K562 (cell line): Measurements from ENCODE around the gene PCNX2. TPM values are rescaled to one million over a fixed set of nuclear protein-coding genes. Genes with fewer than 3 reads are reported as not detected.
A peak's percentile ranks its signal among the peaks of the same experiment; 100 is the strongest.

Source experiments
- CREBBP ChIP-seq: IDR thresholded peaks from one replicate; pipeline ENCODE4 v1.6.1; 2012; ENCODE audit warnings: low read depth, mild to moderate bottlenecking, control low read depth, inconsistent platforms, low read length
- CXXC5 ChIP-seq: fragments of 250-450 bp; sonication (Bioruptor Pico); IDR thresholded peaks from 2 replicates; pipeline ENCODE4 v1.8.0; 2022; ENCODE audit warnings: inconsistent platforms, mild to moderate bottlenecking, moderate library complexity
- EGR1 ChIP-seq: fragments of 450-650 bp; conservative IDR thresholded peaks from 2 replicates; pipeline ENCODE4 v1.6.1; 2017; ENCODE audit warnings: mild to moderate bottlenecking
- MTA3 ChIP-seq: fragments of 450-650 bp; formaldehyde crosslinking; IDR thresholded peaks from 2 replicates; pipeline ENCODE4 v1.6.1; 2017; ENCODE audit warnings: mild to moderate bottlenecking, borderline replicate concordance
- MXI1 ChIP-seq: IDR thresholded peaks from 2 replicates; pipeline ENCODE4 v1.6.1; 2011; ENCODE audit warnings: low read depth, mild to moderate bottlenecking, improper control_type of control experiment, low read length
- PCBP1 ChIP-seq: fragments of 200-400 bp; formaldehyde crosslinking; IDR thresholded peaks from 2 replicates; pipeline ENCODE4 v1.6.1; 2018; ENCODE audit warnings: mild to moderate bottlenecking, low read depth, low read length; ENCODE audit not compliant: poor library complexity, severe bottlenecking
- POU5F1 ChIP-seq: fragments of 150-350 bp; IDR thresholded peaks from 2 replicates; pipeline ENCODE4 v1.6.1; 2014; ENCODE audit warnings: borderline replicate concordance, low read length, low read depth, mild to moderate bottlenecking; ENCODE audit not compliant: partially characterized antibody
- SMARCA4 ChIP-seq: fragments of 450-650 bp; IDR thresholded peaks from 2 replicates; pipeline ENCODE4 v1.6.1; 2016
- polyA plus RNA-seq, 8 experiments: library from polyadenylated mRNA; depleted of rRNA in 4 of 8; stranded (reverse) in 5 of 8; unstranded in 3 of 8; fragments of >200 nt; fragmentation: Nextera tagmentation in 2 of 8; fragmentation: Illumina TruSeq in 1 of 8; extraction: Ambion mirVana in 2 of 8; extraction: Trizol in 1 of 8; gene quantifications; 2 replicates each; pipeline versions ENCODE4 v1.2.1 to v1.2.3, GENCODE V29; 2011 to 2014; ENCODE audit warnings: inconsistent platforms in 1 of 8, missing spikeins in 1 of 8
- total RNA-seq, 7 experiments: library from RNA; depleted of rRNA in 6 of 7; stranded (reverse); fragments of >200 nt in 6 of 7; fragmentation: Illumina TruSeq in 2 of 7; extraction: Trizol in 2 of 7; gene quantifications; 2 replicates each; pipeline versions ENCODE4 v1.2.1 to v1.2.3, GENCODE V29; 2011 to 2021; ENCODE audit warnings: low replicate concordance in 1 of 7
- TF ChIP-seq, protein P1 (sequence below): fragments of 450-650 bp; IDR thresholded peaks from 2 replicates; pipeline ENCODE4 v1.6.1; 2016; ENCODE audit warnings: missing biosample characterization, missing genetic modification characterization
- TF ChIP-seq, protein P2 (sequence below): fragments of 200-800 bp; sonication (Bioruptor generic); IDR thresholded peaks from 2 replicates; pipeline ENCODE4 v1.6.1; 2016; ENCODE audit warnings: missing genetic modification characterization, missing compliant biosample characterization
- TF ChIP-seq, protein P3 (sequence below), 2 experiments: fragments of 450-650 bp; formaldehyde crosslinking in 1 of 2; IDR thresholded peaks; 2 replicates each; pipeline versions ENCODE4 v1.4.0 to v1.6.1; 2014 to 2020; ENCODE audit warnings: mild to moderate bottlenecking in 2 of 2, borderline replicate concordance in 1 of 2, low read depth in 1 of 2
- TF ChIP-seq, protein P4 (sequence below): sonication (generic); formaldehyde crosslinking; IDR thresholded peaks from 2 replicates; pipeline ENCODE4 v1.5.0; 2020; ENCODE audit warnings: missing genetic modification reagents

Gene PCNX2
- total and polyA plus RNA-seq, 9 of the 15 experiments (the other 6 are each of a cell fraction or from before 2014, with no cell fraction given): 0.07 to 0.33 TPM; not detected in 7

DNA sequence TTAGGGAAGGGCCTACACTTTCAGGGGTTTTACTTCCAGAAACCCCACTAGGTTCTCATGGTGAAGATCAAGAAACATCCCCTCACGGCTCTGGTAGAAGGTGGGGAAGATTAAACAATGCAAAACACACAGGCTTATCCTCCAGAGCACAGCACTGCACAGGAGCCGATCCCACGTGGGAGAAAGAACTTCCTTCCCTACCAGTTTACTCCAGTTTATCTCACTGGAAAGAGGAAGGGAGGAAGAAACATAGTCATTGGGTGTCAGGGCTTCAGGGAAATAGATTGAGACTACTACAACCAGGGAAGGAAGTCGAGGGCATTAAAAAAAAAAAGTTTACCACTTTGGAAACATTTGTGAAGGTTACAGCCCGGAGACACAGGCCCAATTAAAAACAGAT, 180.7 kb downstream of the PCNX2 start (continued):
- TF ChIP-seq, protein P1, sequence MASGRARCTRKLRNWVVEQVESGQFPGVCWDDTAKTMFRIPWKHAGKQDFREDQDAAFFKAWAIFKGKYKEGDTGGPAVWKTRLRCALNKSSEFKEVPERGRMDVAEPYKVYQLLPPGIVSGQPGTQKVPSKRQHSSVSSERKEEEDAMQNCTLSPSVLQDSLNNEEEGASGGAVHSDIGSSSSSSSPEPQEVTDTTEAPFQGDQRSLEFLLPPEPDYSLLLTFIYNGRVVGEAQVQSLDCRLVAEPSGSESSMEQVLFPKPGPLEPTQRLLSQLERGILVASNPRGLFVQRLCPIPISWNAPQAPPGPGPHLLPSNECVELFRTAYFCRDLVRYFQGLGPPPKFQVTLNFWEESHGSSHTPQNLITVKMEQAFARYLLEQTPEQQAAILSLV (tag): no peak
- TF ChIP-seq EGR1: no peak
- no peak for TF ChIP-seq SMARCA4
- TF ChIP-seq, protein P2, sequence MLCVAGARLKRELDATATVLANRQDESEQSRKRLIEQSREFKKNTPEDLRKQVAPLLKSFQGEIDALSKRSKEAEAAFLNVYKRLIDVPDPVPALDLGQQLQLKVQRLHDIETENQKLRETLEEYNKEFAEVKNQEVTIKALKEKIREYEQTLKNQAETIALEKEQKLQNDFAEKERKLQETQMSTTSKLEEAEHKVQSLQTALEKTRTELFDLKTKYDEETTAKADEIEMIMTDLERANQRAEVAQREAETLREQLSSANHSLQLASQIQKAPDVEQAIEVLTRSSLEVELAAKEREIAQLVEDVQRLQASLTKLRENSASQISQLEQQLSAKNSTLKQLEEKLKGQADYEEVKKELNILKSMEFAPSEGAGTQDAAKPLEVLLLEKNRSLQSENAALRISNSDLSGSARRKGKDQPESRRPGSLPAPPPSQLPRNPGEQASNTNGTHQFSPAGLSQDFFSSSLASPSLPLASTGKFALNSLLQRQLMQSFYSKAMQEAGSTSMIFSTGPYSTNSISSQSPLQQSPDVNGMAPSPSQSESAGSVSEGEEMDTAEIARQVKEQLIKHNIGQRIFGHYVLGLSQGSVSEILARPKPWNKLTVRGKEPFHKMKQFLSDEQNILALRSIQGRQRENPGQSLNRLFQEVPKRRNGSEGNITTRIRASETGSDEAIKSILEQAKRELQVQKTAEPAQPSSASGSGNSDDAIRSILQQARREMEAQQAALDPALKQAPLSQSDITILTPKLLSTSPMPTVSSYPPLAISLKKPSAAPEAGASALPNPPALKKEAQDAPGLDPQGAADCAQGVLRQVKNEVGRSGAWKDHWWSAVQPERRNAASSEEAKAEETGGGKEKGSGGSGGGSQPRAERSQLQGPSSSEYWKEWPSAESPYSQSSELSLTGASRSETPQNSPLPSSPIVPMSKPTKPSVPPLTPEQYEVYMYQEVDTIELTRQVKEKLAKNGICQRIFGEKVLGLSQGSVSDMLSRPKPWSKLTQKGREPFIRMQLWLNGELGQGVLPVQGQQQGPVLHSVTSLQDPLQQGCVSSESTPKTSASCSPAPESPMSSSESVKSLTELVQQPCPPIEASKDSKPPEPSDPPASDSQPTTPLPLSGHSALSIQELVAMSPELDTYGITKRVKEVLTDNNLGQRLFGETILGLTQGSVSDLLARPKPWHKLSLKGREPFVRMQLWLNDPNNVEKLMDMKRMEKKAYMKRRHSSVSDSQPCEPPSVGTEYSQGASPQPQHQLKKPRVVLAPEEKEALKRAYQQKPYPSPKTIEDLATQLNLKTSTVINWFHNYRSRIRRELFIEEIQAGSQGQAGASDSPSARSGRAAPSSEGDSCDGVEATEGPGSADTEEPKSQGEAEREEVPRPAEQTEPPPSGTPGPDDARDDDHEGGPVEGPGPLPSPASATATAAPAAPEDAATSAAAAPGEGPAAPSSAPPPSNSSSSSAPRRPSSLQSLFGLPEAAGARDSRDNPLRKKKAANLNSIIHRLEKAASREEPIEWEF: 0 out of 2 replicates have a peak, but pooled peaks have one; percentile 50
- peak; percentile 38; the same call in 1 of the 2 replicates for TF ChIP-seq CXXC5 (CRISPR knock-in tag)
- no peak for TF ChIP-seq MXI1
- TF ChIP-seq, protein P3, sequence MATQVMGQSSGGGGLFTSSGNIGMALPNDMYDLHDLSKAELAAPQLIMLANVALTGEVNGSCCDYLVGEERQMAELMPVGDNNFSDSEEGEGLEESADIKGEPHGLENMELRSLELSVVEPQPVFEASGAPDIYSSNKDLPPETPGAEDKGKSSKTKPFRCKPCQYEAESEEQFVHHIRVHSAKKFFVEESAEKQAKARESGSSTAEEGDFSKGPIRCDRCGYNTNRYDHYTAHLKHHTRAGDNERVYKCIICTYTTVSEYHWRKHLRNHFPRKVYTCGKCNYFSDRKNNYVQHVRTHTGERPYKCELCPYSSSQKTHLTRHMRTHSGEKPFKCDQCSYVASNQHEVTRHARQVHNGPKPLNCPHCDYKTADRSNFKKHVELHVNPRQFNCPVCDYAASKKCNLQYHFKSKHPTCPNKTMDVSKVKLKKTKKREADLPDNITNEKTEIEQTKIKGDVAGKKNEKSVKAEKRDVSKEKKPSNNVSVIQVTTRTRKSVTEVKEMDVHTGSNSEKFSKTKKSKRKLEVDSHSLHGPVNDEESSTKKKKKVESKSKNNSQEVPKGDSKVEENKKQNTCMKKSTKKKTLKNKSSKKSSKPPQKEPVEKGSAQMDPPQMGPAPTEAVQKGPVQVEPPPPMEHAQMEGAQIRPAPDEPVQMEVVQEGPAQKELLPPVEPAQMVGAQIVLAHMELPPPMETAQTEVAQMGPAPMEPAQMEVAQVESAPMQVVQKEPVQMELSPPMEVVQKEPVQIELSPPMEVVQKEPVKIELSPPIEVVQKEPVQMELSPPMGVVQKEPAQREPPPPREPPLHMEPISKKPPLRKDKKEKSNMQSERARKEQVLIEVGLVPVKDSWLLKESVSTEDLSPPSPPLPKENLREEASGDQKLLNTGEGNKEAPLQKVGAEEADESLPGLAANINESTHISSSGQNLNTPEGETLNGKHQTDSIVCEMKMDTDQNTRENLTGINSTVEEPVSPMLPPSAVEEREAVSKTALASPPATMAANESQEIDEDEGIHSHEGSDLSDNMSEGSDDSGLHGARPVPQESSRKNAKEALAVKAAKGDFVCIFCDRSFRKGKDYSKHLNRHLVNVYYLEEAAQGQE (IDR thresholded peaks at IDR 0.05; ENCODE audit: borderline replicate concordance): peak; percentile 70; the same call in 1 of the 2 replicates
- TF ChIP-seq, protein P3 (CRISPR knock-in tag; IDR thresholded peaks at IDR 0.05; ENCODE audit: low read depth): no peak
- TF ChIP-seq, protein P4, sequence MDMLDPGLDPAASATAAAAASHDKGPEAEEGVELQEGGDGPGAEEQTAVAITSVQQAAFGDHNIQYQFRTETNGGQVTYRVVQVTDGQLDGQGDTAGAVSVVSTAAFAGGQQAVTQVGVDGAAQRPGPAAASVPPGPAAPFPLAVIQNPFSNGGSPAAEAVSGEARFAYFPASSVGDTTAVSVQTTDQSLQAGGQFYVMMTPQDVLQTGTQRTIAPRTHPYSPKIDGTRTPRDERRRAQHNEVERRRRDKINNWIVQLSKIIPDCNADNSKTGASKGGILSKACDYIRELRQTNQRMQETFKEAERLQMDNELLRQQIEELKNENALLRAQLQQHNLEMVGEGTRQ (CRISPR knock-in tag): no peak
- TF ChIP-seq CREBBP: no peak
- no peak for TF ChIP-seq PCBP1
- no peak for TF ChIP-seq POU5F1
- no peak for TF ChIP-seq MTA3
